ENCODE results near the gene TPM3. TPM values are rescaled to one million over a fixed set of nuclear protein-coding genes. Genes with fewer than 3 reads are reported as not detected.
"Not testable (repeated sequence)": the region's sequence is repeated elsewhere in the genome, so short reads cannot be mapped to it uniquely, and the experiment has no call there.

TPM3 gene
- total and polyA plus RNA-seq, 2 experiments from 2014 or later, result 557 to 578 TPM

DNA sequence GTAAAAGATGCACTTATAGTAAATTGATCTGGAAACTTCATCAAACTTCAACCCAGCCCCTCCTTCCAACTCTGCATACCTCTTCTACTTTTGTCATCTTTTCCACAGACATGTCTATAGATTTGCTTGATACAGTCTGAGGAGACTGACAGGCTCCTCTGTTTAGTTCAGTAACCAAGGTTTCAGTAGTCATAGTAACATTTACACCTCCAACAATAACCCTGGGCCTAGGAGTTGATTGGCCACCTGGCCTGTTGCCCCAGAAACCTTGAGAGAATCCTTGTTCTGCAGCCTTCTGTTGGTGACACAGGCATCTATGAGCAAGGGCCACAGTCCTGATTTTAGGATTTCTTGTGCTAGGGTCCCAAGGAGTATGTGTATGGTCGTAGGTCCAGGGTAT lies 14.3 kb upstream of the TPM3 start, which contains the start of gene CFAP141:
Gene CFAP141 (minus strand): TSS at position 138 of the 400 bp plus-strand sequence. CDS start 26 bp downstream, at position 112.
- H3K27ac ChIP-seq, result no peak within 1 kb of the TSS
- H4K20me1 ChIP-seq (ENCODE audit: insufficient read depth), result no peaks in the 10 kb centered on the region
- H3K9me3 ChIP-seq (ENCODE audit: low read depth), result no peaks in the 10 kb centered on the region
- no peak within 1 kb of the TSS for H3K4me3 ChIP-seq
- no peak within 1 kb of the TSS for H2AFZ ChIP-seq
- no peaks in the 10 kb centered on the region for H3K9me2 ChIP-seq (ENCODE audit: insufficient read depth)
- no peak for TF ChIP-seq EZH2phosphoT487 (IDR thresholded peaks at IDR 0.05; ENCODE audit: insufficient read depth, low read depth)
- TF ChIP-seq EZH2 (IDR thresholded peaks at IDR 0.05; ENCODE audit: insufficient read depth, poor library complexity, severe bottlenecking), result no peak
- no peaks in the 10 kb centered on the region for H3K4me1 ChIP-seq (ENCODE audit: insufficient read depth)
- peak; percentile 35 for DNase-seq
- no peaks in the 10 kb centered on the region for H3K27me3 ChIP-seq (replicated peaks; ENCODE audit: insufficient read depth)
- WGBS, 2 experiments (ENCODE audit: low coverage in 1 of 2, low lambda C conversion rate in 2 of 2, missing lambda C conversion rate in 2 of 2), result 100% methylated on average over 1 of the region's 1 CpG
- no peak within 1 kb of the TSS for H3K9ac ChIP-seq
- in situ Hi-C loops (cut with MboI), result no loop called here
- peaks cover 28% of the 10 kb centered on the region for H3K36me3 ChIP-seq (ENCODE audit: low read depth)
- H3K79me2 ChIP-seq (ENCODE audit: insufficient read depth), result no peaks in the 10 kb centered on the region
- H3F3A ChIP-seq (ENCODE audit: insufficient read depth), result peaks cover 8% of the 10 kb centered on the region; the same call in 1 of the 2 replicates
- H3K4me2 ChIP-seq (ENCODE audit: unreplicated experiment), result no peak within 1 kb of the TSS

DNA sequence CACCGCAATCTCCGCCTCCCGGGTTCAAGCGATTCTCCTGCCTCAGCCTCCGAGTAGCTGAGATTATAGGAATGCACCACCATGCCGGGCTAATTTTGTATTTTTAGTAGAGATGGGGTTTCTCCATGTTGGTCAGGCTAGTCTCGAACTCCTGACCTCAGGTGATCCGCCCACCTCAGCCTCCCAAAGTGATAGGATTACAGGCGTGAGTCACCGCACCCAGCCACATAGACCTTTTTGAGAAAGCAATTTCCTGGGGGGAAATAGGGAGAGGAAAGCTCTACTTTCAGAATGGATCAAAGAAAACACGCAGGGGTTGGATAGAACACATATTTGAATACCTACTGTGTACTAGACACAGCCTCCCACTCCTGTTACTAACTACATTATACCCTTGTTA lies 13.9 kb upstream of the TPM3 start:
- H3K27me3 ChIP-seq (replicated peaks; ENCODE audit: insufficient read depth); H3K4me3 ChIP-seq; DNase-seq; H3K4me1 ChIP-seq (ENCODE audit: insufficient read depth); H3K9me2 ChIP-seq (ENCODE audit: insufficient read depth); H3F3A ChIP-seq (ENCODE audit: insufficient read depth); H4K20me1 ChIP-seq (ENCODE audit: insufficient read depth); H2AFZ ChIP-seq; H3K79me2 ChIP-seq (ENCODE audit: insufficient read depth); H3K9me3 ChIP-seq (ENCODE audit: low read depth); H3K27ac ChIP-seq; in situ Hi-C loops (cut with MboI); H3K4me2 ChIP-seq (ENCODE audit: unreplicated experiment); H3K9ac ChIP-seq: not testable (repeated sequence)
- peaks cover 28% of the 10 kb centered on the region for H3K36me3 ChIP-seq (ENCODE audit: low read depth)
- 84 to 86% methylated on average over 11 of the region's 11 CpGs for WGBS, 2 experiments (ENCODE audit: low coverage in 1 of 2, low lambda C conversion rate in 2 of 2, missing lambda C conversion rate in 2 of 2)

DNA sequence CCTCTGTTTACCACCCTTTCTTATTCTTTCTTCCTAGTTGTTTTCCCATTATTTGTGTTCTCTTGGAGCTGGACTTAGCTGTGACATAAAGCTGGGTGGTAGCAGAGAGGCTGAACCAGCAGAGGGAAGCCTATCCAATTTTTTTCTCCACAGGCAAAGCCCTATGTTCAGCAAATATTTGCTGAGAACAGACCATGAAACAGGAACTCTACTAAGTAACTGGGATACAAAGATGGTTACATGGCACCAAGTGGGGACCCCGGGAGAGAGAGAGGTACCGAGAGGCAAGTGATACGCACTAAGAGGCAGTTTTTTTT lies 7.6 kb upstream of the TPM3 start:
- Histone ChIP-seq H3K4me3 (peak overlapping the region; percentile 41), H3K4me1 (ENCODE audit: insufficient read depth) (no peaks in the 10 kb centered on the region), H3K79me2 (ENCODE audit: insufficient read depth) (no peaks in the 10 kb centered on the region), H4K20me1 (ENCODE audit: insufficient read depth) (no peaks in the 10 kb centered on the region), H3K27me3 (replicated peaks; ENCODE audit: insufficient read depth) (no peaks in the 10 kb centered on the region), H3K4me2 (ENCODE audit: unreplicated experiment) (peak overlapping the region; percentile 70), H2AFZ (peak overlapping the region; percentile 80), H3F3A (ENCODE audit: insufficient read depth) (peaks cover 16% of the 10 kb centered on the region), H3K9me2 (ENCODE audit: insufficient read depth) (no peaks in the 10 kb centered on the region), H3K36me3 (ENCODE audit: low read depth) (no peaks in the 10 kb centered on the region), H3K9me3 (ENCODE audit: low read depth) (no peaks in the 10 kb centered on the region), H3K27ac (no peak overlapping the region), H3K9ac (no peak overlapping the region)
- DNase-seq, result peak; percentile 49
- in situ Hi-C loops (cut with MboI), result no loop called here
- TF ChIP-seq EZH2phosphoT487 (IDR thresholded peaks at IDR 0.05; ENCODE audit: insufficient read depth, low read depth), result no peak
- TF ChIP-seq EZH2 (IDR thresholded peaks at IDR 0.05; ENCODE audit: insufficient read depth, poor library complexity, severe bottlenecking), result no peak
- WGBS, 2 experiments (ENCODE audit: low coverage in 1 of 2, low lambda C conversion rate in 2 of 2, missing lambda C conversion rate in 2 of 2), result 95 to 98% methylated on average over 3 of the region's 3 CpGs

DNA sequence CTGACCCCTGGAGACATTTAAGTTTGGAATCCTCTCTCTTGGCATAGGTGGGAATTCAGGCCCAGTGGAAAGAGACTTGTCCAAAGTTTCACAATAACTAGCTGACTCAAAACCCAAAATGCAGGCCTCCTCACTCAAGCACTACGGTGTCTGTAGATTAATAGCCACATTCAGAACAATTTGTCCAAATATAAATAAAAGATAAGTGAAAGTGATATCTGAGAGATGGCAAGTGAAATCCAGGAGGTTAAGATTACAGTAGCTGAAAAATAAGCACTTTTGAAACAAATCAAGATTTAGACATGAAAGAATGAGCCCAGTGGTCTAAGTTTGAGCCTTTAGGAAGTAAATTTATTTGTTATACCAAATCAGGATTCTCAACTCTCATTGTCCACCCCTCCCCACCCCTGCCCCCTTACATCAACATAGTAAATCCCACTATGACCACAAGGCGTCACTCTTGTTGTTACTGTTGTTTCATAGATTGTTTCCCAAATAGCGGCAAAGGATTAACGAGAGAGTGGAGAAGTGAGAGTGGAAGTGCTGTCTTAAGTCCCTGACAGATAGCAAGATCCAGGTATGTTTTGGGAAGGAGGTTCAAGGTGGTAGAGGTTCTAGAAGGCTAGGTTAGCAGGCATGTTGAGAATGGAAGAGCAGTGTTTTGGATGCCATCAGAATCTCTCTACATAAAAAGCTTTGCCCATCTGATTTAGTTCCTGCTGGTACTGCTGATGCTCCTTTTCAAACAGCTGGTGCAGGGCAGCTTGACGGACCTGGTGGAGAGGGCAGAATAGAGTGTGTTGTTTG lies 7.1 kb upstream of the TPM3 start:
- no peak for TF ChIP-seq EZH2 (IDR thresholded peaks at IDR 0.05; ENCODE audit: insufficient read depth, poor library complexity, severe bottlenecking)
- no peak for TF ChIP-seq EZH2phosphoT487 (IDR thresholded peaks at IDR 0.05; ENCODE audit: insufficient read depth, low read depth)
- peak; percentile 75 for DNase-seq
- Histone ChIP-seq H3K4me2 (ENCODE audit: unreplicated experiment) (peak overlapping the region; percentile 70), H3K9me2 (ENCODE audit: insufficient read depth) (no peaks in the 10 kb centered on the region), H3F3A (ENCODE audit: insufficient read depth) (peaks cover 16% of the 10 kb centered on the region), H2AFZ (peak overlapping the region; percentile 80), H3K4me3 (peak overlapping the region; percentile 41), H3K36me3 (ENCODE audit: low read depth) (no peaks in the 10 kb centered on the region), H3K9ac (no peak overlapping the region), H3K27ac (no peak overlapping the region), H3K27me3 (replicated peaks; ENCODE audit: insufficient read depth) (no peaks in the 10 kb centered on the region), H3K9me3 (ENCODE audit: low read depth) (no peaks in the 10 kb centered on the region), H4K20me1 (ENCODE audit: insufficient read depth) (no peaks in the 10 kb centered on the region), H3K4me1 (ENCODE audit: insufficient read depth) (no peaks in the 10 kb centered on the region), H3K79me2 (ENCODE audit: insufficient read depth) (no peaks in the 10 kb centered on the region)
- in situ Hi-C loops (cut with MboI), result no loop called here
- 9 to 10% methylated on average over 4 to 5 of the region's 5 CpGs for WGBS, 2 experiments (ENCODE audit: low coverage in 1 of 2, low lambda C conversion rate in 2 of 2, missing lambda C conversion rate in 2 of 2)

Data from GM23248 (cell line).